HEK293 (cell line): ENCODE data around the gene RNASEH2A.
A peak's percentile ranks its signal among the peaks of the same experiment; 100 is the strongest.

ENCODE experiments used
- KLF10 ChIP-seq: fragments of 450-650 bp; IDR thresholded peaks from 2 replicates; pipeline ENCODE4 v1.5.1; 2018; ENCODE audit warnings: missing biosample characterization, mild to moderate bottlenecking, missing genetic modification characterization
- KLF8 ChIP-seq: fragments of 450-650 bp; formaldehyde crosslinking; IDR thresholded peaks from 2 replicates; pipeline ENCODE4 v1.5.1; 2016; ENCODE audit warnings: missing biosample characterization, missing genetic modification characterization
- OVOL3 ChIP-seq: fragments of 450-650 bp; formaldehyde crosslinking; IDR thresholded peaks from 2 replicates; pipeline ENCODE4 v1.5.1; 2016; ENCODE audit warnings: missing biosample characterization, missing genetic modification characterization
- RBAK ChIP-seq: fragments of 450-650 bp; formaldehyde crosslinking; IDR thresholded peaks from 2 replicates; pipeline ENCODE4 v1.5.1; 2016; ENCODE audit warnings: missing biosample characterization, missing genetic modification characterization
- TCF7L2 ChIP-seq: IDR thresholded peaks from 2 replicates; pipeline ENCODE4 v1.6.1; 2011; ENCODE audit warnings: low read depth, mild to moderate bottlenecking, inconsistent platforms, low read length, moderate library complexity, borderline replicate concordance
- ZBTB48 ChIP-seq: fragments of 450-650 bp; formaldehyde crosslinking; IDR thresholded peaks from 2 replicates; pipeline ENCODE4 v1.5.1; 2016; ENCODE audit warnings: missing biosample characterization, missing genetic modification characterization
- ZNF140 ChIP-seq: fragments of 450-650 bp; formaldehyde crosslinking; IDR thresholded peaks from 2 replicates; pipeline ENCODE4 v1.5.1; 2016; ENCODE audit warnings: missing biosample characterization, missing genetic modification characterization
- ZNF148 ChIP-seq: fragments of 450-650 bp; formaldehyde crosslinking; IDR thresholded peaks from 2 replicates; pipeline ENCODE4 v1.5.0; 2017; ENCODE audit warnings: missing biosample characterization, missing genetic modification characterization, borderline replicate concordance
- ZNF239 ChIP-seq: fragments of 450-650 bp; formaldehyde crosslinking; IDR thresholded peaks from 2 replicates; pipeline ENCODE4 v1.5.1; 2016; ENCODE audit warnings: missing biosample characterization, missing genetic modification characterization
- ZNF248 ChIP-seq: fragments of 450-650 bp; formaldehyde crosslinking; IDR thresholded peaks from 2 replicates; pipeline ENCODE4 v1.5.1; 2017; ENCODE audit warnings: missing biosample characterization, missing genetic modification characterization
- ZNF274 ChIP-seq, 2 experiments: fragments of 200-500 bp in 1 of 2; fragments of 450-650 bp in 1 of 2; sonication (Bioruptor generic) in 1 of 2; formaldehyde crosslinking in 1 of 2; IDR thresholded peaks; 2 replicates each; pipeline versions ENCODE4 v1.5.1 to v1.6.1; 2014 to 2016; ENCODE audit warnings: borderline replicate concordance in 1 of 2, inconsistent platforms in 1 of 2, low read length in 1 of 2, missing biosample characterization in 1 of 2, missing genetic modification characterization in 1 of 2
- ZNF341 ChIP-seq: fragments of 450-650 bp; formaldehyde crosslinking; IDR thresholded peaks from 2 replicates; pipeline ENCODE4; 2016; ENCODE audit warnings: low read depth, missing biosample characterization, missing genetic modification characterization
- ZNF391 ChIP-seq: fragments of 450-650 bp; formaldehyde crosslinking; IDR thresholded peaks from 2 replicates; pipeline ENCODE4 v1.5.1; 2016; ENCODE audit warnings: low read depth, missing biosample characterization, missing genetic modification characterization, borderline replicate concordance
- ZNF660 ChIP-seq: fragments of 450-650 bp; IDR thresholded peaks from 2 replicates; pipeline ENCODE4 v1.5.1; 2018; ENCODE audit warnings: missing biosample characterization, mild to moderate bottlenecking, missing genetic modification characterization
- ZNF670 ChIP-seq: fragments of 450-650 bp; formaldehyde crosslinking; IDR thresholded peaks from 2 replicates; pipeline ENCODE4 v1.5.1; 2016; ENCODE audit warnings: missing biosample characterization, missing genetic modification characterization, low read depth
- ZNF791 ChIP-seq: fragments of 450-650 bp; formaldehyde crosslinking; IDR thresholded peaks from 2 replicates; pipeline ENCODE4 v1.5.1; 2016; ENCODE audit warnings: missing biosample characterization, missing genetic modification characterization
- ZSCAN18 ChIP-seq: fragments of 450-650 bp; formaldehyde crosslinking; IDR thresholded peaks from 2 replicates; pipeline ENCODE4 v1.5.1; 2016; ENCODE audit warnings: missing biosample characterization, missing genetic modification characterization
- TF ChIP-seq, protein P1 (sequence below): fragments of 450-650 bp; formaldehyde crosslinking; IDR thresholded peaks from 2 replicates; pipeline ENCODE4 v1.5.1; 2016; ENCODE audit warnings: missing biosample characterization, missing genetic modification characterization
- TF ChIP-seq, protein P2 (sequence below): fragments of 450-650 bp; formaldehyde crosslinking; conservative IDR thresholded peaks from 2 replicates; pipeline ENCODE4 v1.5.1; 2016; ENCODE audit warnings: low read depth, missing biosample characterization, missing genetic modification characterization
- TF ChIP-seq, protein P3 (sequence below): fragments of 450-650 bp; IDR thresholded peaks from 2 replicates; pipeline ENCODE4 v1.5.1; 2018; ENCODE audit warnings: missing biosample characterization, mild to moderate bottlenecking, missing genetic modification characterization
- TF ChIP-seq, protein P4 (sequence below): fragments of 450-650 bp; formaldehyde crosslinking; IDR thresholded peaks from 2 replicates; pipeline ENCODE4 v1.5.1; 2016; ENCODE audit warnings: missing biosample characterization, missing genetic modification characterization
- TF ChIP-seq, protein P5 (sequence below): fragments of 450-650 bp; formaldehyde crosslinking; IDR thresholded peaks from 2 replicates; pipeline ENCODE4; 2016; ENCODE audit warnings: missing biosample characterization, missing genetic modification characterization

Gene RNASEH2A

DNA sequence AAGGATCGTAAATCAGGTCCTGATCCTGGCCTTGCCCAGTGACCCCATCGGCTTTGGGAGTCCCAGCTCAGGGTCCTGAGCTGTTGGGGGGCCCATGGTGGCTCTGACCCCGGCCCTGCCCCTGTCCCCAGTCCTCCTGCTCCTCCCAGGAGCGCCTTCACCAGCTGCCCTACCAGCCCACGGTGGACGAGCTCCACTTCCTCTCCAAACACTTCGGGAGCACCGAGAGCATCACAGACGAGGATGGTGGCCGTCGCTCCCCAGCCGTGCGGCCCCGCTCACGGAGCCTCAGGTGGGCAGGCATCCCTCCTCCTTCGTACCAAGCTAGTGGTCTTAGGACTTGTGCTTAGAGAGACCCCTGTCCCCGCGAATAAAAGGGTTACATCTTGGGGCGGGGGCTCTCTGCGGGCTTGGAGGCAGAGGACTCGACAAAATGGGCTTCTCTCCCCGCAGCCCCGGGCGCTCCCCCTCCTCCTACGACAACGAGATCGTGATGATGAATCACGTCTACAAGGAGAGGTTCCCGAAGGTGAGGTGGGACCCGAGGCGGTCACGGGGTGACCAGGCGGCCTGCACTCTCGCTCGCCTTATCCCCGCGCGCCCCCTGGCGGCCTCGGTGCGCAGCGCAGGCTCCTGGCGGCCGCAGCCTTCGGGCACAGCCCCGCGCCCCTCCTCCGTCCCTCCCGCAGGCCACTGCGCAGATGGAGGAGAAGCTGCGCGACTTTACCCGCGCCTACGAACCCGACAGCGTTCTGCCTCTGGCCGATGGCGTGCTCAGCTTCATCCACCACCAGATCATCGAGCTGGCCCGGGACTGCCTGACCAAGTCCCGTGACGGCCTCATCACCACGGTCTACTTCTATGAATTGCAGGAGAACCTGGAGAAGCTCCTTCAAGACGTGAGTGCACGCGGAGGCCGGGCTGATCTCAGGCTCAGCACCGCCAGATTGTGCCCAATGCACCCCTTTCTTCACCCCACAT lies 41.1 kb downstream of the RNASEH2A start (continued):
- TF ChIP-seq ZNF341 (no peak), ZBTB48 (no peak), KLF8 (tag by site-specific recombination) (peak; percentile 66; the same call in 1 of the 2 replicates), TCF7L2 (no peak), ZNF274 (IDR thresholded peaks at IDR 0.05; ENCODE audit: low read length) (no peak), ZNF274 (tag by site-specific recombination; IDR thresholded peaks at IDR 0.05; ENCODE audit: borderline replicate concordance) (no peak), ZNF248 (tag by site-specific recombination) (no peak), ZNF670 (tag by site-specific recombination) (no peak), ZNF660 (tag by site-specific recombination) (no peak; the same call in 1 of the 2 replicates), ZNF148 (tag by site-specific recombination) (no peak), ZNF791 (tag by site-specific recombination) (no peak), RBAK (tag by site-specific recombination) (no peak), ZNF391 (tag by site-specific recombination) (no peak), ZNF239 (tag by site-specific recombination) (no peak), ZSCAN18 (tag by site-specific recombination) (no peak), ZNF140 (tag by site-specific recombination) (no peak), KLF10 (tag by site-specific recombination) (no peak; the same call in 1 of the 2 replicates), OVOL3 (tag by site-specific recombination) (no peak)
- TF ChIP-seq, protein P1, sequence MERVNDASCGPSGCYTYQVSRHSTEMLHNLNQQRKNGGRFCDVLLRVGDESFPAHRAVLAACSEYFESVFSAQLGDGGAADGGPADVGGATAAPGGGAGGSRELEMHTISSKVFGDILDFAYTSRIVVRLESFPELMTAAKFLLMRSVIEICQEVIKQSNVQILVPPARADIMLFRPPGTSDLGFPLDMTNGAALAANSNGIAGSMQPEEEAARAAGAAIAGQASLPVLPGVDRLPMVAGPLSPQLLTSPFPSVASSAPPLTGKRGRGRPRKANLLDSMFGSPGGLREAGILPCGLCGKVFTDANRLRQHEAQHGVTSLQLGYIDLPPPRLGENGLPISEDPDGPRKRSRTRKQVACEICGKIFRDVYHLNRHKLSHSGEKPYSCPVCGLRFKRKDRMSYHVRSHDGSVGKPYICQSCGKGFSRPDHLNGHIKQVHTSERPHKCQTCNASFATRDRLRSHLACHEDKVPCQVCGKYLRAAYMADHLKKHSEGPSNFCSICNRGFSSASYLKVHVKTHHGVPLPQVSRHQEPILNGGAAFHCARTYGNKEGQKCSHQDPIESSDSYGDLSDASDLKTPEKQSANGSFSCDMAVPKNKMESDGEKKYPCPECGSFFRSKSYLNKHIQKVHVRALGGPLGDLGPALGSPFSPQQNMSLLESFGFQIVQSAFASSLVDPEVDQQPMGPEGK (tag by site-specific recombination): peak; percentile 59
- TF ChIP-seq, protein P2, sequence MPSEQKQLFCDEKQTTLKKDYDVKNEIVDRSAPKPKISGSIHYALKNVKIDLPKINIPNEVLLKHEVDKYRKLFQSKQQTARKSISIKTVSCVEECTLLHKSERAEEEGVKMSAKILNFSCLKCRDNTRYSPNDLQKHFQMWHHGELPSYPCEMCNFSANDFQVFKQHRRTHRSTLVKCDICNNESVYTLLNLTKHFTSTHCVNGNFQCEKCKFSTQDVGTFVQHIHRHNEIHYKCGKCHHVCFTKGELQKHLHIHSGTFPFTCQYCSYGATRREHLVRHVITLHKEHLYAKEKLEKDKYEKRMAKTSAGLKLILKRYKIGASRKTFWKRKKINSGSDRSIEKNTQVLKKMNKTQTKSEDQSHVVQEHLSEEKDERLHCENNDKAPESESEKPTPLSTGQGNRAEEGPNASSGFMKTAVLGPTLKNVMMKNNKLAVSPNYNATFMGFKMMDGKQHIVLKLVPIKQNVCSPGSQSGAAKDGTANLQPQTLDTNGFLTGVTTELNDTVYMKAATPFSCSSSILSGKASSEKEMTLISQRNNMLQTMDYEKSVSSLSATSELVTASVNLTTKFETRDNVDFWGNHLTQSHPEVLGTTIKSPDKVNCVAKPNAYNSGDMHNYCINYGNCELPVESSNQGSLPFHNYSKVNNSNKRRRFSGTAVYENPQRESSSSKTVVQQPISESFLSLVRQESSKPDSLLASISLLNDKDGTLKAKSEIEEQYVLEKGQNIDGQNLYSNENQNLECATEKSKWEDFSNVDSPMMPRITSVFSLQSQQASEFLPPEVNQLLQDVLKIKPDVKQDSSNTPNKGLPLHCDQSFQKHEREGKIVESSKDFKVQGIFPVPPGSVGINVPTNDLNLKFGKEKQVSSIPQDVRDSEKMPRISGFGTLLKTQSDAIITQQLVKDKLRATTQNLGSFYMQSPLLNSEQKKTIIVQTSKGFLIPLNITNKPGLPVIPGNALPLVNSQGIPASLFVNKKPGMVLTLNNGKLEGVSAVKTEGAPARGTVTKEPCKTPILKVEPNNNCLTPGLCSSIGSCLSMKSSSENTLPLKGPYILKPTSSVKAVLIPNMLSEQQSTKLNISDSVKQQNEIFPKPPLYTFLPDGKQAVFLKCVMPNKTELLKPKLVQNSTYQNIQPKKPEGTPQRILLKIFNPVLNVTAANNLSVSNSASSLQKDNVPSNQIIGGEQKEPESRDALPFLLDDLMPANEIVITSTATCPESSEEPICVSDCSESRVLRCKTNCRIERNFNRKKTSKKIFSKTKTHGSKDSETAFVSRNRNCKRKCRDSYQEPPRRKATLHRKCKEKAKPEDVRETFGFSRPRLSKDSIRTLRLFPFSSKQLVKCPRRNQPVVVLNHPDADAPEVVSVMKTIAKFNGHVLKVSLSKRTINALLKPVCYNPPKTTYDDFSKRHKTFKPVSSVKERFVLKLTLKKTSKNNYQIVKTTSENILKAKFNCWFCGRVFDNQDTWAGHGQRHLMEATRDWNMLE: no peak
- TF ChIP-seq, protein P3, sequence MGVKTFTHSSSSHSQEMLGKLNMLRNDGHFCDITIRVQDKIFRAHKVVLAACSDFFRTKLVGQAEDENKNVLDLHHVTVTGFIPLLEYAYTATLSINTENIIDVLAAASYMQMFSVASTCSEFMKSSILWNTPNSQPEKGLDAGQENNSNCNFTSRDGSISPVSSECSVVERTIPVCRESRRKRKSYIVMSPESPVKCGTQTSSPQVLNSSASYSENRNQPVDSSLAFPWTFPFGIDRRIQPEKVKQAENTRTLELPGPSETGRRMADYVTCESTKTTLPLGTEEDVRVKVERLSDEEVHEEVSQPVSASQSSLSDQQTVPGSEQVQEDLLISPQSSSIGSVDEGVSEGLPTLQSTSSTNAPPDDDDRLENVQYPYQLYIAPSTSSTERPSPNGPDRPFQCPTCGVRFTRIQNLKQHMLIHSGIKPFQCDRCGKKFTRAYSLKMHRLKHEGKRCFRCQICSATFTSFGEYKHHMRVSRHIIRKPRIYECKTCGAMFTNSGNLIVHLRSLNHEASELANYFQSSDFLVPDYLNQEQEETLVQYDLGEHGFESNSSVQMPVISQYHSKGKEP: no peak
- TF ChIP-seq, protein P4, sequence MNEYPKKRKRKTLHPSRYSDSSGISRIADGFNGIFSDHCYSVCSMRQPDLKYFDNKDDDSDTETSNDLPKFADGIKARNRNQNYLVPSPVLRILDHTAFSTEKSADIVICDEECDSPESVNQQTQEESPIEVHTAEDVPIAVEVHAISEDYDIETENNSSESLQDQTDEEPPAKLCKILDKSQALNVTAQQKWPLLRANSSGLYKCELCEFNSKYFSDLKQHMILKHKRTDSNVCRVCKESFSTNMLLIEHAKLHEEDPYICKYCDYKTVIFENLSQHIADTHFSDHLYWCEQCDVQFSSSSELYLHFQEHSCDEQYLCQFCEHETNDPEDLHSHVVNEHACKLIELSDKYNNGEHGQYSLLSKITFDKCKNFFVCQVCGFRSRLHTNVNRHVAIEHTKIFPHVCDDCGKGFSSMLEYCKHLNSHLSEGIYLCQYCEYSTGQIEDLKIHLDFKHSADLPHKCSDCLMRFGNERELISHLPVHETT (tag by site-specific recombination): no peak
- TF ChIP-seq, protein P5, sequence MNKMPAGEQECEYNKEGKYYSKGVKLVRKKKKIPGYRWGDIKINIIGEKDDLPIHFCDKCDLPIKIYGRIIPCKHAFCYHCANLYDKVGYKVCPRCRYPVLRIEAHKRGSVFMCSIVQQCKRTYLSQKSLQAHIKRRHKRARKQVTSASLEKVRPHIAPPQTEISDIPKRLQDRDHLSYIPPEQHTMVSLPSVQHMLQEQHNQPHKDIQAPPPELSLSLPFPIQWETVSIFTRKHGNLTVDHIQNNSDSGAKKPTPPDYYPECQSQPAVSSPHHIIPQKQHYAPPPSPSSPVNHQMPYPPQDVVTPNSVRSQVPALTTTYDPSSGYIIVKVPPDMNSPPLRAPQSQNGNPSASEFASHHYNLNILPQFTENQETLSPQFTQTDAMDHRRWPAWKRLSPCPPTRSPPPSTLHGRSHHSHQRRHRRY (tag by site-specific recombination): no peak
